Mucosa of descending colon (tissue), 3 donors: ENCODE measurements around the gene HOXA1. TPM values are rescaled to one million over a fixed set of nuclear protein-coding genes. Genes with fewer than 3 reads are reported as not detected.

Experiments
- ATAC-seq: fragments of 200-7000 bp; cut with Tn5 transposase; one replicate; pipeline ENCODE4 v1.9.1; 2020; ENCODE audit warnings: mild to moderate bottlenecking, moderate library complexity
- DNase-seq, 3 donors: peaks; one replicate each; pipeline ENCODE4 v3.0.0-alpha.2; 2020
- H3K36me3 ChIP-seq: fragments of 200-600 bp; one replicate; pipeline ENCODE4 v1.8.0; 2021; ENCODE audit warnings: low read depth, mild to moderate bottlenecking
- H3K4me1 ChIP-seq: fragments of 200-600 bp; one replicate; pipeline ENCODE4 v1.8.0; 2021; ENCODE audit warnings: low read depth, mild to moderate bottlenecking
- H3K4me3 ChIP-seq: fragments of 200-600 bp; one replicate; pipeline ENCODE4 v1.8.0; 2021; ENCODE audit warnings: mild to moderate bottlenecking
- H3K9me3 ChIP-seq: fragments of 200-600 bp; one replicate; pipeline ENCODE4 v1.8.0; 2021; ENCODE audit warnings: mild to moderate bottlenecking
- CTCF ChIP-seq: fragments of 200-600 bp; IDR thresholded peaks from one replicate; pipeline ENCODE4 v1.8.0; 2022; ENCODE audit warnings: antibody characterized with exemption, mild to moderate bottlenecking
- intact Hi-C, 2 donors: fragments of 100-400 bp; cut with DNase I in 1 of 2; cut with micrococcal nuclease in 1 of 2; formaldehyde crosslinking; loops; one replicate each; pipeline versions ENCODE4 v1.11.0 to v1.11.1; 2022; cut with DNase I, micrococcal nuclease
- total RNA-seq, 3 donors: library from RNA; stranded (reverse); fragmentation: NEBNext Ultra II Directional in 2 of 3; extraction: Animal tissue kit (Norgen Biotek cat#: 25700) in 2 of 3; gene quantifications; one replicate each; pipeline versions ENCODE4 v1.2.1 to v1.2.4, GENCODE V29; 2021 to 2023
- donor health status: DM: no; HTN: no; CAD: no; lungs with moderate emphysema.
- donor health status: DM: no; HTN: no; CAD: no.
- donor health status: DM: no; HTN: yes; CAD: no.

HOXA1 gene
- total RNA-seq, 3 donors from 2014 or later, result 1.5 to 2.7 (median 2.1) TPM

- no peaks in the 10 kb centered on the region for H3K36me3 ChIP-seq
- ATAC-seq, result peak; percentile 29
- H3K4me3 ChIP-seq, result no peak overlapping the region
- intact Hi-C loops, result no loop called here
- peaks cover 82% of the 10 kb centered on the region for H3K4me1 ChIP-seq
- TF ChIP-seq CTCF, result no peak
- H3K9me3 ChIP-seq, result no peaks in the 10 kb centered on the region
- peak in 1 of 3 donors; percentile 24 for DNase-seq
Observed at GRCh38 chr7:27123007-27123476, 27.2 kb upstream of the HOXA1 start.

GRCh38 chr7:27122077-27122910 lies 26.5 kb upstream of the HOXA1 start:
- no peak for TF ChIP-seq CTCF
- Histone ChIP-seq H3K4me3 (no peak overlapping the region), H3K9me3 (no peaks in the 10 kb centered on the region), H3K36me3 (no peaks in the 10 kb centered on the region), H3K4me1 (peaks cover 82% of the 10 kb centered on the region)
- peak; percentile 81 for ATAC-seq
- DNase-seq, result peak; percentile 83 to 90 (median 86)
- intact Hi-C loops, result no loop called here

GRCh38 chr7:27121684-27122076 lies 25.9 kb upstream of the HOXA1 start:
- ATAC-seq (no peak), DNase-seq (peak in 1 of 3 donors; percentile 54)
- Histone ChIP-seq H3K9me3 (no peaks in the 10 kb centered on the region), H3K4me3 (no peak overlapping the region), H3K4me1 (peaks cover 81% of the 10 kb centered on the region), H3K36me3 (no peaks in the 10 kb centered on the region)
- intact Hi-C loops, result no loop called here
- no peak for TF ChIP-seq CTCF

- H3K4me1 ChIP-seq, result peaks cover 63% of the 10 kb centered on the region
- H3K4me3 ChIP-seq, result no peak overlapping the region
- no peaks in the 10 kb centered on the region for H3K9me3 ChIP-seq
- ATAC-seq (no peak), DNase-seq (peak in 1 of 3 donors; percentile 2)
- intact Hi-C loops, result no loop called here
- TF ChIP-seq CTCF, result no peak
- H3K36me3 ChIP-seq, result no peaks in the 10 kb centered on the region
Observed at GRCh38 chr7:27119412-27119911, 23.7 kb upstream of the HOXA1 start.

- Histone ChIP-seq H3K4me1 (peaks cover 57% of the 10 kb centered on the region), H3K36me3 (no peaks in the 10 kb centered on the region), H3K9me3 (no peaks in the 10 kb centered on the region), H3K4me3 (no peak overlapping the region)
- intact Hi-C loops, result no loop called here
- TF ChIP-seq CTCF, result no peak
- ATAC-seq, result no peak
- DNase-seq, result peak in 2 of 3 donors; percentile 17 to 41
Observed at GRCh38 chr7:27118580-27118979, 22.8 kb upstream of the HOXA1 start.
